HG03378 (cell line): Measurements from ENCODE around the gene FGGY.

Experiments
- ATAC-seq: cut with Tn5 transposase; IDR thresholded peaks from one replicate; pipeline ENCODE4 v1.9.1; 2021; ENCODE audit warnings: mild to moderate bottlenecking, moderate library complexity; ENCODE audit not compliant: unreplicated experiment

FGGY gene

GRCh38 chr1:59411147-59411546 is 114.3 kb downstream of the FGGY start:
- no peak for ATAC-seq

DNA sequence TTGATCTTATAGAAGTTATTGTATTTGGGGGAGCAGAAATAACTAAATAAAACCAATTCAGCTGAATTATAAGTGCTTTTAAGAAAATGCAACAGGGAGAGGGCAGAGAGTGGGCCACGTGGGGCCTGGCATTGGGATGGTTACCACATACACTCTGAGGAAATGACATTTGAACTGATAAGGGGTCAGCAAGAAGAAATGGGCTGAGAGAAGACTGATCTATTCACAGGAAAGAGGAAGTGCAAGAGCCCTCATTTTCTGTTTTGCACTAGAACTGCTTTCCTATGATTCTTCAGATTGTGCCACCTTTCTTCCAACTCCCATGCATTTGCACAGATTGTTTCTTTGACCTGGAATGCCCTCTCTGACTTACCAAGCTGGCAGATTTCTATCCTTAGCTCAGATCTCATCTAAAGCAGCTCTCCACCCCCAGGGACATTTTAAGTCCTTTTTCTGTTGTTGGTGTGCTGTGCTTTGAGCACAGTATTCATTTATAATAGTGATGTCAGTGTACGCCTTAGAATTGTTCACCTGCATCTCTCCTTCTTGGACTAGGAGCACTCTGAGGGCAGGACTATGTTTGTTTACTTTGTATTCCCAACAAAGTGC is 115.9 kb downstream of the FGGY start:
- no peak for ATAC-seq

DNA sequence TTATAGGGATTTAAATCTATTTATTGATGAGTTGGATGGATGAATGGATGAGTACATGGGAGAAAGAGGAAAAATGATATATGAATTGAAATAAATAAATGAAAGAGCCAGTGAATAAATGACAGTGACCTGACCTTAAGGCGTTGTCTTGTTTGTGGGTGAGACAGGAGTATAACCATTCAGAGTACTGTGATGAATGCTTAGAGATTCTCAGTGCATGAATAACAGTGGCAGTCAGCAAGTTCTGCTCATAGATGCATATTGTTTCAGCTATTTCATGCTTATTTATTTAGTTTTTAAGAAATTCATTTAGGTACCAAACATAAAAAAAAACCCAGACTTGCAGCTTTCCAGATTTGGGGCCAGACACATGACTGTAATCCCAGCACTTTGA is 116.4 kb downstream of the FGGY start:
- ATAC-seq, result no peak

DNA sequence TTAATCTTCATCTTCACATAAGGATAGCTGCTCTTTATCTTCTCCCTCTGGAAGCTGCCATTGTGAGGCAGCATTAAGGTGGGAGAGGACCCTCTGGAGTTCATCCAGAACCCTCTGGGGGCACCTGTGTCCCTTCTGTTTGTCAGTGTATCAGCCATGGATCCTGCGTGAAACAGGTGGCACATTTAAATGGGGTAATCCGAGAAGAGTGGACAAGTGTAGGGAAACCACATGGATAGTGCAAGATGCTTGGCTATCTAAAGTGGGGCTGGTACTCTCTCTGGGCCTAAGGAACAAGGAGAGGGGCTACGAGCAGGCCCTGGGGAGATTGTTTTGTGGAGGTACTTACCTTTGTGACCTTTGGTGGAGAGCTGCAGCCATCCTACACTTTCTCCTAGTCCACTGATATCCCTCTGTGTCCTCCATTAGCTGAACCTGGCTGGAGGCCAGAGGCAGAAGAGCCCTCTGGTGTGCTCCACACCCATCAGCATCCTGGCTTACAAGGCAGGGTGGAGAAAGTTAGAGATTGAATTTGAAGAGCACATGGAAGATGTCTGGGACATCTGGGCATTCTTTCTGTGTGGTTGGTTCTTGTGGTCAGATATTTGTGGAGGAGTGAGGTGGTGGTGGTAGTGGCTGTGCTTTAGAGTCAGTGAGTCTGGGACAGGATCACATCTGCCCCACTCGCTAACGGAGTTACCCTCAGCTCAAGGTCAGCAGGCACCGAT is 117.7 kb downstream of the FGGY start:
- ATAC-seq, result no peak

- no peak for ATAC-seq
Measured at GRCh38 chr1:59415286-59415850, 118.5 kb downstream of the FGGY start.

DNA sequence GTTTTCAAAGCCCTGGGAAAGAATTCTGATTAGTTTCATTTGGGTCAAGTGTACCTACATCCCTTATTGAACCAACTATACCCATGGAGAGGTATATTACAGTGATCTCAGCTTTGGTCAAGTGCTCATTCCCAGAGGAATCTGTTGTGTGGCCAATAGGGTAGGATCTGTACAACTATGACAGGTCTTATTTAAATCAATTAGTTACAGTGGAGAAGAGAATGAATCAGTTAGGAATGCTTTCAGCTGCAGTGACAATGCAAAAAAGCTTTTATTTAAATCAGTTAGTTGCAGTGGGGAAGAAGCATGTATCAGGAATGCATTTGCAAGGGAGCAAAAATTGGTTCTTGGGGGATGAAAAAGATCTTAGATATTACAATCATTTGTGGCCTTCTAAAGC is 119.0 kb downstream of the FGGY start:
- ATAC-seq, result no peak

DNA sequence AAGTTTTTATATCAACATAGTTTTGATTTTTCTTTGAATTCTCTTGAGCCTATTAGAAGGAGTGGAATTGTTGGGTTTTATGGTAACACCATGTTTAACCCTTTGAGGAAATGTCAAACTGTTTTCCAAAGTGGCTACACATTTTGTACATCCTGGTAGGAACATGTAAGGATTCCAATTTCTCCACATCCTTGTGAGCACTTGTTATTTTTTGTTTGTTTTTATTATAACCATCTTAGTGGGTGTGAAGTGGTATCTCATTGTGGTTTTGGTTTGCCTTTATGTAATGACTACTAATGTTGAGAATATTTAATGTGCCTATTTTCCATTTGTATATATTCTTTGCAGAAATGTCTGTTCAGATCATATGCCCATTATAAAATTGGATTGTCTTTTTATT is 120.5 kb downstream of the FGGY start:
- ATAC-seq, result no peak

GRCh38 chr1:59418363-59419144 is 121.7 kb downstream of the FGGY start:
- no peak for ATAC-seq

- no peak for ATAC-seq
Measured at GRCh38 chr1:59419361-59420140, 122.7 kb downstream of the FGGY start.

DNA sequence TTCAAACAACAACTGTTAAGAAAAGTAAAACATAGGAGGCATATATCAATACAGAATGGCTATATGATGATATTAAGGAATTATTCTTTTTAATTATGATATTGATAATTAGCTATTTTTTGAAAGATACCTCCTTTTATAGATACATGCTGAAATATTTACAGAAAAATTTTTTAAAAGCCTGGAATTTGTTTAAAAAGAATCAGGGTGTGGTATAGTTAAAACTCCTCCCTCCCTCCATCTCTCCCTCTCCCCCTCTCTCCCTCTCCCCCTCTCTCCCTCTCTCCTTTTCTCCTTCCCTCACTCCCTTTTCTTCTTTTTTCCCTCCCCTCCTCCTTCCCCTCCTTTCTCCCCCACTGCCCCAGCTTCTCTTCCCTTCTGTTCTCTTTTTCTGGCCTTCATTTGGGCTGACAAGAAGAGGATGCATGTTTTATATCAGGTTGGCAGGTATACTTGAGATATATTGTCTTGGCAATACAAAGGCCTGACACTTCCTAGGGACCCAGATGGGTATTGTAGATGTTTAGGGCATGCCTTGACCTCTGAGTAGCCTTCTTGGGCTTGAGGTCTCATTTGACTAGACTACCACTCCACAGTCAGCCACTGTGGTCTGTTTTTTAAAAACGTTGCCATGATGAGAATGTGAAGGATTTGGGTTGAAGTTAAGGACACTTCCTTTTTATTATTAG is 124.5 kb downstream of the FGGY start:
- ATAC-seq, result no peak

DNA sequence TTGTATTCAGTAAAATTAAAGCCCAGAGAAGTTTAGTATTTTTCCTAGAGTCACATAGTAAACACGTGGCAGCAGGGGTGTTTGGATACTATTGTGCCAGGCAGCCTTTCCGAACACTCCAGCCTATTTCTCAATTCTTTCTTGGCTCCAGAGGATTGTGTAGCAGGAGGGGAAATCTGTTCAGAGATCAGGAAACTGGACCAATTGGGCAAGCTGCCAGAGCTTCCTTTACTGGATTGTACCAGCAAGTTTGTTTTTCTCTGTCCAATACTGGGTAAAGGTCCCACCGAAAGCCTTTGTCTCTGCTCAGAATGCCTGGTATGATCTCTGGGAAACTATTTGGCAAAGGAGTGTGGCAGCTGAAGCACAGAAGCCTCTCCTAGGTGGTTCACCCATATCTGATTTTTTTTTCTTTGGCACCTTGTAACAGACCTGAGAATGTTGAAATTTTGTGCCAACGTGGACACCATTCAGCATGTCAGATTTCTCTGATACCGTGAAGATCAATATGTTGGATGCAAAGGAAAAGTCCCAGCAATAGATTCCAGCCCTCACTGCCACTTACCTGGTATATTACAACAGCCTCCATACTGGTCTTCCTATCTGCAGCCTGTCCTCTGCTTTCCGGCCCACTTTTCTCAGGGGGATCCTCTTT is 126.2 kb downstream of the FGGY start:
- ATAC-seq, result no peak

DNA sequence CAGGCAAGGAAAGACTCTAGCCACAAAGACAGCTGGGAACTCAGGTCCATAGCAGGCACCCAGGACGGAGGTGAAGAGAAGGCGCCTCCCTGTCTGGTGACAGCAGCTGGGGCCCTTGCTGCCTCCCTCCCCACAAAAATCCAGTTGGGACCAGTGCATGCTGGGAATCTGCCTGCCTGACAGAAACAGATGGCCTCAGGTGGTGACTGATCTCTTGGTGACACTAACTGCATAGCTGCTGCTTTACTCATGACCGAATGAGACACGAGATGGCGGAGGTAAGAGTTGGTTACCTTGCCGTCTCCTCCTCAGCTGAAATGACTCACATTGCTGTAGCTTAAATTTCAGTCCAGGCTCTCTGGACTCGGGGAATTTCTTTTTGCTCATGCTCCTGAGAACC is 130.3 kb downstream of the FGGY start:
- ATAC-seq, result no peak

GRCh38 chr1:59427784-59428183 is 130.9 kb downstream of the FGGY start:
- no peak for ATAC-seq

DNA sequence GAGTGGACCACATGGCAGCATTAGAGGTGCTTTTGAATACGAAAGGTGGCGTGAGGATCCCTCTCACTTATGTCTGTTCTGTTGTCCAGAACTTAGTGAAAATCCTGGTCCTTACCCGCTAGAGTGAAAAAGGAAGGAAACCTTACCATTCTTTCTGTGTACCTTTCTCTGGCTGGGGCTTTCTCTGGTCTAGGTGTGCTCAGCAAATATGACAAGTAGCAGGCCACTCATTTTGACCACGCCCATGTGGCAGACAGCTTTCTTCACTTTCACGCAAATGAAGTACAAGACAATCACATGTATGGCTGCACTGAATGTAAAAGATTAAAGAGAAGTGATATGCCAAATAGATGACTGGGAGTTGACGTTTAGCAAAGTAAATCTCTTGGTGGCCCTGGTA is 131.9 kb downstream of the FGGY start:
- no peak for ATAC-seq

- ATAC-seq, result no peak
Measured at GRCh38 chr1:59429656-59430055, 132.8 kb downstream of the FGGY start.

DNA sequence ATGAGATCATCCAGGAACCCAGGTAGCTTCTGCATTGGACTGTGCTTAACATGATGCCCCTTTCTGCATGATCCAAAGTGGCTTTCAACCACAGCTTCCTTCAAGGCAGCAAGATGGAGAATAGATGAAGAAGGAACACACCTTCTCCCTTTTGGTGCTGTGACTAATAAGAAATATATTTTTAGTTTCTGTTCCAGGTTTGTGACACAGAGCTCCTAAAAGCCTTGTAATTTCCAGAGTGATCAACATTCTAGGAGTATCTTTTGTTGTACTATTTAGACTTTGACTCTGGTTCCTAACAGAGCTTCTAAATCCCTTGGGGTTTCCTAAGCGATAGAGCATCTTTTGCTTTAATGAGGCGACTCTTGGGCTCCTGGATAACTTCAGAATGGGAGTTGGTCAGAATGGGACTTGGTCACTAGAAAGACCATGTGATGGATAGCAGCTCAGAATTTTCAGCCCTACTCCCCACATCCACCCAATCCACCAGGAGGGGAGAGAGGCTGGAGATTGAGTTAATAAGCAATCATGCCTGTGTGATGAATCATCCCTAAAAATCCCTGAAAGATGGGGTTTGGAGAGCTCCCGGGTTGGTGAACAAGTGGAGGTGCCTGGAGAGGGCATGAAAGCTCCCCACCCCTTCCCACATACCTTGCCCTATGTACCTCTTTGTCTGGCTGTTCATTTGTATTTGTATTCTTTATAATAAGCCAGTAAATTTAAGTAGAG is 134.8 kb downstream of the FGGY start:
- no peak for ATAC-seq

GRCh38 chr1:59432531-59433439 is 135.9 kb downstream of the FGGY start:
- ATAC-seq, result peak; percentile 99

- no peak for ATAC-seq
Measured at GRCh38 chr1:59433440-59433813, 136.5 kb downstream of the FGGY start.
